Stimulated activated effector memory CD8-positive, alpha-beta T cell treated with anti-CD3 and anti-CD28 coated beads, Interleukin-12 subunit alpha, Interleukin-12 subunit beta, amount 100 ng/mL, for 72 hours (primary cell): ENCODE measurements around the gene C14orf132.
"Not testable (repeated sequence)": the region's sequence is repeated elsewhere in the genome, so short reads cannot be mapped to it uniquely, and the experiment has no call there.

Experiments
- ATAC-seq: fragments of 150-1000 bp; cut with Tn5 transposase; 2 replicates; pipeline ENCODE4 v1.10.0; 2021
- DNase-seq, 2 donors: peaks; one replicate each; pipeline ENCODE4 v3.0.0; 2021 to 2022; ENCODE audit warnings: low spot score in 2 of 2
- H3K27ac Mint-ChIP-seq: one replicate; pipeline ENCODE4 v1.8.0; 2022; ENCODE audit warnings: mild to moderate bottlenecking, mixed read lengths
- H3K36me3 Mint-ChIP-seq: one replicate; pipeline ENCODE4 v1.8.0; 2022; ENCODE audit warnings: mild to moderate bottlenecking, mixed read lengths
- H3K4me1 Mint-ChIP-seq: one replicate; pipeline ENCODE4 v1.8.0; 2022; ENCODE audit warnings: mixed read lengths
- H3K4me3 Mint-ChIP-seq: one replicate; pipeline ENCODE4 v1.8.0; 2022; ENCODE audit warnings: mild to moderate bottlenecking, mixed read lengths
- H3K9me3 Mint-ChIP-seq: one replicate; pipeline ENCODE4 v1.8.0; 2022; ENCODE audit warnings: mixed read lengths

The C14orf132 gene

GRCh38 chr14:96038920-96039632 is at the start of gene C14orf132:
Gene C14orf132, plus strand, starts transcription at chr14:96039362. Its CDS starts 139 bp downstream, at chr14:96039501.
- DNase-seq (no peak), ATAC-seq (peak; percentile 57)
- Mint-ChIP-seq H3K4me3 (peak within 1 kb of the TSS; percentile 61), H3K9me3 (no peaks in the 10 kb centered on the region), H3K36me3 (no peaks in the 10 kb centered on the region), H3K27ac (no peak within 1 kb of the TSS), H3K4me1 (peaks cover 16% of the 10 kb centered on the region)

GRCh38 chr14:95993768-95994592 is 45.2 kb upstream of the C14orf132 start:
- Mint-ChIP-seq H3K4me3 (no peak overlapping the region), H3K4me1 (no peaks in the 10 kb centered on the region), H3K36me3 (no peaks in the 10 kb centered on the region), H3K9me3 (peaks cover 7% of the 10 kb centered on the region), H3K27ac (no peak overlapping the region)
- ATAC-seq: no peak
- DNase-seq: peak in 1 of 2 donors; percentile 50

GRCh38 chr14:95994593-95994928 is 44.6 kb upstream of the C14orf132 start:
- no peak overlapping the region for H3K27ac Mint-ChIP-seq
- H3K4me1 Mint-ChIP-seq: no peaks in the 10 kb centered on the region
- H3K9me3 Mint-ChIP-seq: peaks cover 7% of the 10 kb centered on the region
- DNase-seq (no peak), ATAC-seq (no peak)
- H3K4me3 Mint-ChIP-seq: no peak overlapping the region
- no peaks in the 10 kb centered on the region for H3K36me3 Mint-ChIP-seq

- H3K9me3 Mint-ChIP-seq: no peaks in the 10 kb centered on the region
- H3K27ac Mint-ChIP-seq: no peak overlapping the region
- no peaks in the 10 kb centered on the region for H3K4me1 Mint-ChIP-seq
- ATAC-seq (no peak), DNase-seq (no peak)
- H3K4me3 Mint-ChIP-seq: no peak overlapping the region
- no peaks in the 10 kb centered on the region for H3K36me3 Mint-ChIP-seq
Measured at GRCh38 chr14:95998656-95999055, 40.5 kb upstream of the C14orf132 start.

GRCh38 chr14:96001866-96002497 is 37.2 kb upstream of the C14orf132 start:
- no peak for ATAC-seq
- H3K4me3 Mint-ChIP-seq: no peak overlapping the region
- H3K4me1 Mint-ChIP-seq: no peaks in the 10 kb centered on the region

GRCh38 chr14:96002498-96002884 is 36.7 kb upstream of the C14orf132 start:
- no peaks in the 10 kb centered on the region for H3K4me1 Mint-ChIP-seq
- H3K36me3 Mint-ChIP-seq: no peaks in the 10 kb centered on the region
- DNase-seq: no peak
- H3K27ac Mint-ChIP-seq: no peak overlapping the region
- no peaks in the 10 kb centered on the region for H3K9me3 Mint-ChIP-seq
- no peak overlapping the region for H3K4me3 Mint-ChIP-seq
- no peak for ATAC-seq

More at GRCh38 chr14:96001866-96002497, 37.2 kb upstream of the C14orf132 start:
- Mint-ChIP-seq H3K9me3 (no peaks in the 10 kb centered on the region), H3K36me3 (no peaks in the 10 kb centered on the region), H3K27ac (no peak overlapping the region)
- no peak for DNase-seq

GRCh38 chr14:96011131-96011530 is 28.0 kb upstream of the C14orf132 start:
- Mint-ChIP-seq H3K36me3 (no peaks in the 10 kb centered on the region), H3K4me3 (no peak overlapping the region), H3K4me1 (no peaks in the 10 kb centered on the region), H3K9me3 (peaks cover 10% of the 10 kb centered on the region), H3K27ac (no peak overlapping the region)
- DNase-seq (no peak), ATAC-seq (no peak)

- H3K4me3 Mint-ChIP-seq: no peak overlapping the region
- no peak for DNase-seq
- H3K36me3 Mint-ChIP-seq: no peaks in the 10 kb centered on the region
- no peak overlapping the region for H3K27ac Mint-ChIP-seq
- H3K9me3 Mint-ChIP-seq: peaks cover 10% of the 10 kb centered on the region
- no peaks in the 10 kb centered on the region for H3K4me1 Mint-ChIP-seq
- ATAC-seq: no peak
Measured at GRCh38 chr14:96011607-96012006, 27.6 kb upstream of the C14orf132 start.

GRCh38 chr14:96012757-96013156 is 26.4 kb upstream of the C14orf132 start:
- not testable (repeated sequence) for H3K4me3 Mint-ChIP-seq, H3K27ac Mint-ChIP-seq, H3K36me3 Mint-ChIP-seq, DNase-seq, ATAC-seq, H3K4me1 Mint-ChIP-seq
- peaks cover 13% of the 10 kb centered on the region for H3K9me3 Mint-ChIP-seq

- no peaks in the 10 kb centered on the region for H3K36me3 Mint-ChIP-seq
- H3K4me1 Mint-ChIP-seq: no peaks in the 10 kb centered on the region
- DNase-seq (no peak), ATAC-seq (no peak)
- peaks cover 13% of the 10 kb centered on the region for H3K9me3 Mint-ChIP-seq
- H3K27ac Mint-ChIP-seq: no peak overlapping the region
- H3K4me3 Mint-ChIP-seq: no peak overlapping the region
Measured at GRCh38 chr14:96014176-96014575, 25.0 kb upstream of the C14orf132 start.

- Mint-ChIP-seq H3K36me3 (no peaks in the 10 kb centered on the region), H3K4me1 (no peaks in the 10 kb centered on the region), H3K4me3 (no peak overlapping the region), H3K27ac (no peak overlapping the region), H3K9me3 (peaks cover 8% of the 10 kb centered on the region)
- no peak for DNase-seq
- ATAC-seq: no peak
Measured at GRCh38 chr14:96016501-96017160, 22.5 kb upstream of the C14orf132 start.

- H3K4me1 Mint-ChIP-seq: no peaks in the 10 kb centered on the region
- H3K4me3 Mint-ChIP-seq: no peak overlapping the region
- no peak for DNase-seq
- no peaks in the 10 kb centered on the region for H3K36me3 Mint-ChIP-seq
- peaks cover 3% of the 10 kb centered on the region for H3K9me3 Mint-ChIP-seq
- ATAC-seq: no peak
- H3K27ac Mint-ChIP-seq: no peak overlapping the region
Measured at GRCh38 chr14:96017882-96018281, 21.3 kb upstream of the C14orf132 start.

- H3K4me3 Mint-ChIP-seq: no peak overlapping the region
- no peaks in the 10 kb centered on the region for H3K4me1 Mint-ChIP-seq
- DNase-seq: no peak
- H3K36me3 Mint-ChIP-seq: no peaks in the 10 kb centered on the region
- H3K9me3 Mint-ChIP-seq: no peaks in the 10 kb centered on the region
- ATAC-seq: no peak
- no peak overlapping the region for H3K27ac Mint-ChIP-seq
Measured at GRCh38 chr14:96027431-96028355, 11.5 kb upstream of the C14orf132 start.

- no peak overlapping the region for H3K4me3 Mint-ChIP-seq
- H3K36me3 Mint-ChIP-seq: no peaks in the 10 kb centered on the region
- DNase-seq (no peak), ATAC-seq (no peak)
- H3K4me1 Mint-ChIP-seq: no peaks in the 10 kb centered on the region
- H3K9me3 Mint-ChIP-seq: no peaks in the 10 kb centered on the region
- no peak overlapping the region for H3K27ac Mint-ChIP-seq
Measured at GRCh38 chr14:96029089-96029645, 10.0 kb upstream of the C14orf132 start.
